NB4 (cell line): Measurements from ENCODE around the gene SNED1.

Source experiments
- DNase-seq: peaks from one replicate; pipeline ENCODE4 v3.0.0; 2010; ENCODE audit warnings: low read depth
- H3K4me3 ChIP-seq: one replicate; pipeline ENCODE4 v1.5.1; 2011; ENCODE audit warnings: mild to moderate bottlenecking, low read depth, low read length, moderate library complexity
- MYC ChIP-seq: IDR thresholded peaks from 2 replicates; pipeline ENCODE4 v1.6.1; 2011; ENCODE audit warnings: low read depth, low read length
- POLR2A ChIP-seq: IDR thresholded peaks from 2 replicates; pipeline ENCODE4 v1.6.1; 2011; ENCODE audit warnings: mild to moderate bottlenecking; ENCODE audit not compliant: insufficient read length; ENCODE audit errors: extremely low read depth
- TF ChIP-seq, protein P1 (sequence below): IDR thresholded peaks from one replicate; pipeline ENCODE4 v1.5.1; 2012; ENCODE audit warnings: low read depth, low read length
- TF ChIP-seq, protein P2 (sequence below): IDR thresholded peaks from 2 replicates; pipeline ENCODE4 v1.6.1; 2011; ENCODE audit warnings: low read depth, low read length

The SNED1 gene

DNA sequence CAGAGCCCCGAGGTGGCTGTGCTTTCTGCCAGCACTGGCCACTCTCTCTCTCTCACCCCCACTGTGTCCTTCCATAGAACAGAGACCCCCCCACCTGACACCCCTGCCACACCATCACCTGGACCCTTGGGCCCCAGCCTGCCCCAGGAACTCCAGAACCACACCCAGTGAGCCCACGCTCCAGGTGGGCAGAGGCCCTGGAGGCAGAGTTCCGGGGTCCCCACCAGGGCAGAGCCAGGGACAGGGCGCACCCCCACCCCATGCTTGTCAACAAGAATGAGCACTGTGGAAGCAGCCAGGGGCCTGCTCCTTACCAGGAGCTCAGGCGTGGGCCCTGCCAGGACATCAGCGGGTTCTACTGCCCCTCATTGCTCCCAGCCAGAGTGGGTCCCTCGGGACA, 136.3 kb downstream of the SNED1 start:
- H3K4me3 ChIP-seq, result no peak overlapping the region
- no peak for DNase-seq
- TF ChIP-seq MYC (no peak), POLR2A (no peak)
- TF ChIP-seq, protein P1, sequence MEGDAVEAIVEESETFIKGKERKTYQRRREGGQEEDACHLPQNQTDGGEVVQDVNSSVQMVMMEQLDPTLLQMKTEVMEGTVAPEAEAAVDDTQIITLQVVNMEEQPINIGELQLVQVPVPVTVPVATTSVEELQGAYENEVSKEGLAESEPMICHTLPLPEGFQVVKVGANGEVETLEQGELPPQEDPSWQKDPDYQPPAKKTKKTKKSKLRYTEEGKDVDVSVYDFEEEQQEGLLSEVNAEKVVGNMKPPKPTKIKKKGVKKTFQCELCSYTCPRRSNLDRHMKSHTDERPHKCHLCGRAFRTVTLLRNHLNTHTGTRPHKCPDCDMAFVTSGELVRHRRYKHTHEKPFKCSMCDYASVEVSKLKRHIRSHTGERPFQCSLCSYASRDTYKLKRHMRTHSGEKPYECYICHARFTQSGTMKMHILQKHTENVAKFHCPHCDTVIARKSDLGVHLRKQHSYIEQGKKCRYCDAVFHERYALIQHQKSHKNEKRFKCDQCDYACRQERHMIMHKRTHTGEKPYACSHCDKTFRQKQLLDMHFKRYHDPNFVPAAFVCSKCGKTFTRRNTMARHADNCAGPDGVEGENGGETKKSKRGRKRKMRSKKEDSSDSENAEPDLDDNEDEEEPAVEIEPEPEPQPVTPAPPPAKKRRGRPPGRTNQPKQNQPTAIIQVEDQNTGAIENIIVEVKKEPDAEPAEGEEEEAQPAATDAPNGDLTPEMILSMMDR, result no peak
- TF ChIP-seq, protein P2, sequence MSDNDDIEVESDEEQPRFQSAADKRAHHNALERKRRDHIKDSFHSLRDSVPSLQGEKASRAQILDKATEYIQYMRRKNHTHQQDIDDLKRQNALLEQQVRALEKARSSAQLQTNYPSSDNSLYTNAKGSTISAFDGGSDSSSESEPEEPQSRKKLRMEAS, result no peak

DNA sequence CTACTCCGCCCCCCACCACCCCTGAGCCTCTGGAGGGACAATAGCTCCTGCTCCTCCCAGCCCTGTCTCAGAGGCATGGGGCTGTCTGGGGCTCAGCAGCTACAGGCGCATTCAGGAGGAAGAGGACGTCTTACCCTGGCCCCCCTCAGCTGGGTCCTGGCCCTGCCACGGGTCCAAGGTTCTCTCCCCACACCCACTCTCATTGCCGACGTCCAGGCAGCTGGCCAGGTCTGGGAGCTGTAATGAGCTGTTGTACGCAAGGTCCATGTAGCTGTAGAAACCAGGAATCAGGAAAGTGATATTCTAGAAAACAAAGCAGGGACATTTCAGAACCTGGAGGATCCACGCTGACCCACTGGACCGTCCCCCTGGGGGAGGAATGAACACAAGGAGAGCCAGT, 137.3 kb downstream of the SNED1 start:
- H3K4me3 ChIP-seq, result no peak overlapping the region
- TF ChIP-seq, protein P2, result no peak
- TF ChIP-seq, protein P1, result no peak
- TF ChIP-seq MYC (no peak), POLR2A (no peak)
- no peak for DNase-seq

DNA sequence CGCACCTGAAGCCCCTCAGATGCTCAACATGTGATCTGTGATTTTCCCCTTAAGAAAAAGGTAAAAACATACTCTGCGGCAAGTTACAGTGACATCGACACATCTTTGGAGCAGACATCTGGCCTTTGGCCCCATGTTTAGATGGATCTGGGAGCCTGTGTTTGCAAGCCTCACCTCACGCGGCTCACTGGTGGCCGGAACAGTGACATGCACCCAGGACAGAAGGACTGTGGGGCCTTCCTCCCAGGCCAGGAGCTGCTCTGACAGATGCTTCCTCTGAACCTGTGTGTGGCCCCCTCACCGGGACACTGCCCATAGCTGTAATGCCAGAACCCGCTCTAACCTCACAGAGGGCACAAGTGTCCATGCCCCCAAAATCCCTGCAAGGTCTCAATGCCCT, 137.8 kb downstream of the SNED1 start:
- no peak overlapping the region for H3K4me3 ChIP-seq
- no peak for DNase-seq
- TF ChIP-seq, protein P1, result no peak
- TF ChIP-seq POLR2A, result no peak
- TF ChIP-seq, protein P2, result no peak
- no peak for TF ChIP-seq MYC

DNA sequence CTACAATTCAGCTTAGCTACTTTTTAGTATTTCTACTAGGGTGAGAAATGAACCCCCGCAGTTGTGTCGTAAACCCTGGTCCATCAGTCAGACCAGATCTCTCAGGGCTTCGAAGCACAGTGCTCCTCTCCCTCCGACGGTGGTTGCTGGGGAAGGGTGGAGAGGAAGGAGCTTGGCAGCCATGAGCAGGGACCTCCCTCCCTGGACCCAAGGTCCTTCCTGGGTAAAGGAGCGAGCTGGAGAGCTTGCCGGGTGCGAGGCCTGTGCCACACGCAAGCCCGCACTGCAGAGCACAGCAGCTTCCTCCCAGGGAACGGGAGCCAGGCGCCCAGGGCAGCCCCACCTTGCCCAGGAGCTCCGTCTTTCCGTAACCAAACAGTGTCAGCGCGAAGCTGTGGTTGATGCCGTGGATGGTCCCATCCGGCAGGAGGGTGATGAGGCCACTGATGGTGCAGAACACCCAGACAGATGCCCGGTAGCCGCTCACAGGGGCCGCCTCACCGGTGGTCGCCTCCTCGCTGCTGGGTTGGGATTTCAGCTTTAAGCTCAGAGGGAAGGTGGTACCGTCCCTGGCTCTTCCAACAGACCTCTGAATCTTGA, 138.3 kb downstream of the SNED1 start:
- no peak overlapping the region for H3K4me3 ChIP-seq
- TF ChIP-seq POLR2A, result no peak
- no peak for DNase-seq

DNA sequence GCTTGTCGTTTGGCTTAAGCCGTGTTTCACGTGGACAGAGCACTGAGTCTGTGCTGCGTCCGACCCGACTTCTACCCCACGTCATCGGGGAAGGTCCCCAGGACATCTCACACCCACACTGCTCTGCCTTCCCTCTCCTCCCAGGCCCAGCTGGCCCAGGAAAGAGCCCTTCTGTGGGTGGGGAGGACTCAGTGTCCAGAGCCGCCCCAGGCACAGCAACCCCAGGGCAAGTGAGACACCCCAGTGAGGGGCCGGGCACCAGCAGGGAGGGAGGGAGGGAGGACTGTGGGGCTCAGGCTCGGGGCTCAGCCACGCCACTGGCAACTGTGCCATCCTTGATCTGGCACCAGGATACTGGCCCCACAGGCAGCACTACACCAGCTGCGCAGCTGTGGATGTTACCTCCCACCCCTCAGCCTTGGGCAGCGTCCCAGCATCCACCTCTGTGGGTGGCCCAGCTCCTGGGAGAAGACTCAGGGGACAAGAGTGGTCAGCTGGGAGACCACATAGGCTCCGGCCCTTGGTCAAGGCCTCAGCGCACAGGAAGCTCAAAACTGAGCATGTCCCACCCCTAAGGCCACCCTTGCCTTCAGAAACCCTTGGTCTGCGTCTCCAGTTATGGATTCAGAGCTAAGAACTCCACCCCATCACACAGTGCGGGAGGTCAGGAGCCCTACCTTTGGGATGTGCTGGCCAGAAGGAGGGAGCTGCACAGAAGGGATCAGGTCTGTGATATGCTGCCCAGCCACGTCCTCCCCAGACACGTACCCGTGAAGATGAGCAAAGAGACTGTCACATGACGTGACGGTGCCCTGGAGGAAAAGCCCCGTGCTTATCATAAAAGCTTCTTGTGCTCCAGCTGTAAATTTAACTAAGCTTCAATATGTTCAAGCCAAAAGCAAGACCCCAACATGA, 139.1 kb downstream of the SNED1 start:
- DNase-seq, result no peak
- H3K4me3 ChIP-seq, result no peak overlapping the region
- TF ChIP-seq MYC, result no peak
- TF ChIP-seq, protein P2, result no peak
- TF ChIP-seq, protein P1, result no peak
- TF ChIP-seq POLR2A, result no peak

DNA sequence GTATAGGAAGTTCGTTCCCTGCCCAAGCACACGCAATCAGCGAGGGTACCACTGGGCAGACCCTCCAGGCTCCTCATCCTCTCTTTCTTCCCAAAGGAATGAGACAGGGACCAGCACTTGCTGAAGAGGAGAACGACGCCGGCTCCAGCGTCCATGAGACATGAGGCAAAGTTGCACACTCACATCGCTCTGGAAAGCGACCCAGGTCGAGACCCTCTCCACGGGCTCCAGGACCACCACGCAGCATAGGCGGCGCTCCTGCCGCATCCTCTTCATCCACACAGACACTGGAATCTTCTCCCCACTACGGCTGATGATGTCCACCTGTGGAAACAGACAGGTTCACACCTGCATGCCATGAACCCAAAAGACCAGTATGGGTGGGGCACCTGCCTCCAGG, 140.1 kb downstream of the SNED1 start:
- H3K4me3 ChIP-seq, result no peak overlapping the region
- DNase-seq, result no peak
- TF ChIP-seq, protein P1, result no peak
- TF ChIP-seq MYC (no peak), POLR2A (no peak)
- TF ChIP-seq, protein P2, result no peak
